Esophagus (tissue), 2 donors: ENCODE results near the gene CALN1. TPM values are rescaled to one million over a fixed set of nuclear protein-coding genes. Genes with fewer than 3 reads are reported as not detected.
"Not testable (repeated sequence)": the region's sequence is repeated elsewhere in the genome, so short reads cannot be mapped to it uniquely, and the experiment has no call there.

Source experiments
- H3K27ac ChIP-seq, 2 donors: one replicate each; pipeline ENCODE4 v1.5.1; 2013; ENCODE audit warnings: low read depth in 2 of 2, mild to moderate bottlenecking in 2 of 2, inconsistent platforms in 1 of 2, low read length in 1 of 2, moderate library complexity in 1 of 2
- H3K27me3 ChIP-seq, 2 donors: one replicate each; pipeline ENCODE4 v1.6.1; 2013; ENCODE audit warnings: low read length in 2 of 2, control low read depth in 1 of 2, mild to moderate bottlenecking in 1 of 2; ENCODE audit not compliant: insufficient read depth in 2 of 2, control insufficient read depth in 1 of 2
- H3K36me3 ChIP-seq, 2 donors: one replicate each; pipeline ENCODE4 v1.6.1; 2013; ENCODE audit warnings: low read length in 1 of 2; ENCODE audit not compliant: control insufficient read depth in 2 of 2, insufficient read depth in 2 of 2
- H3K4me1 ChIP-seq, 2 donors: one replicate each; pipeline ENCODE4 v1.6.1; 2013; ENCODE audit warnings: low read length in 1 of 2; ENCODE audit not compliant: control insufficient read depth in 2 of 2, insufficient read depth in 2 of 2
- H3K4me3 ChIP-seq, 2 donors: one replicate each; pipeline ENCODE4 v1.5.1; 2013; ENCODE audit warnings: low read length in 2 of 2, mild to moderate bottlenecking in 2 of 2, low read depth in 1 of 2, moderate library complexity in 1 of 2
- H3K9me3 ChIP-seq, 2 donors: one replicate each; pipeline ENCODE4 v1.6.1; 2013; ENCODE audit warnings: mild to moderate bottlenecking in 2 of 2, low read depth in 1 of 2, low read length in 1 of 2, moderate library complexity in 1 of 2; ENCODE audit not compliant: control insufficient read depth in 2 of 2, insufficient read depth in 1 of 2
- WGBS, 2 donors: extraction: QIAGEN DNeasy Blood & Tissue Kit; methylation state at CpG; one replicate each; pipeline ENCODE4 v1.1.7; 2013; 5-methylcytosine and 5-hydroxymethylcytosine counted together
- polyA plus RNA-seq, 2 donors: library from polyadenylated mRNA; stranded (reverse); fragments of 200-250 nt; gene quantifications; one replicate each; pipeline ENCODE4 v1.2.3, GENCODE V29; 2013
- donor health status: healthy with polysubstance abuse.
- donor health status: Bipolar disorder and iron deficiency.

Gene CALN1
- polyA plus RNA-seq, 2 donors = 0.01 to 0.12 TPM

DNA sequence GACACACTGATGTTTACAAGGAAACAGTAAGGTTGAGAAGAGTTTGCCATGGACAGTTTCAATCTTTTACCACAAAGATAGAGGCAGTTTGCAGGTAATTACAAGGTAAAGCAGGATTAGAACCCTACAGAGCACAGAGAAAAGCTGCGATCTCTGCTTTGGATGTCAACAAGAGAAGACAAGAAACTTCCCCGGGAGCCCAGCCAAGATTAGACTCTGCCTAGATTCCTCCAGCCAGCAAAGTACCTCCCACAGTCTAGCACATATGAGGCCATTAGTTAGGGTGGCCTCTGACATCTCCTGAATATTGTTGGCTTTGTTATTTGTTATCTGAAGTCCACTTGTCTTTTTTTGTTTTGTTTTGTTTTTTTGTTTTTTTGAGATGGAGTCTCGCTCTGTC, 178.1 kb downstream of the CALN1 start:
- H3K27ac ChIP-seq = no peak overlapping the region
- H3K9me3 ChIP-seq = no peaks in the 10 kb centered on the region
- H3K4me3 ChIP-seq = no peak overlapping the region
- 51 to 58% methylated on average over 3 of the region's 3 CpGs for WGBS, 2 donors
- H3K4me1 ChIP-seq = no peaks in the 10 kb centered on the region
- no peaks in the 10 kb centered on the region for H3K27me3 ChIP-seq
- H3K36me3 ChIP-seq = no peaks in the 10 kb centered on the region

GRCh38 chr7:72230281-72230680, 181.9 kb downstream of the CALN1 start:
- no peaks in the 10 kb centered on the region for H3K9me3 ChIP-seq
- H3K27me3 ChIP-seq = no peaks in the 10 kb centered on the region
- no peak overlapping the region for H3K27ac ChIP-seq
- H3K36me3 ChIP-seq = no peaks in the 10 kb centered on the region
- H3K4me3 ChIP-seq = no peak overlapping the region
- WGBS, 2 donors = 80 to 81% methylated on average over 4 of the region's 4 CpGs
- H3K4me1 ChIP-seq = no peaks in the 10 kb centered on the region

DNA sequence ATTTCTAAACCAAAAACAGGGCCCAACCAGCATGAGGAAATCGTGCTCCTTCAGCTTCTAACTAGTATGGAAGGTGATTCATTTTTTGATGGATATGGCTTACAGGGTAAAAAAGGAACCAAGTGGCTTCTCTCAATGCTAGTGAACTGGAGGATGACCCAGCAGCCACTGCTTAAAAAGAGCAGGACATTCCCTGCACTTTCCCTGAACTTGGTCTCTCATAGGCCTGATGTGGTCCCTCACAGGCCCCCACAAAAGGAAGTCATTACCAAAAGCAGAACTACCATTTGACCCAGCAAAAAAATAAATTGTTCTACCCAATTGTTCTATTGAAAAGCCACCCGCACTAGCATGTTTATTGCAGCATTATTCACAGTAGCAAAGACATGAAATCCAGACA, 188.8 kb downstream of the CALN1 start:
- WGBS, 2 donors = 74 to 76% methylated on average over 2 of the region's 2 CpGs
- H3K4me1 ChIP-seq = no peaks in the 10 kb centered on the region

DNA sequence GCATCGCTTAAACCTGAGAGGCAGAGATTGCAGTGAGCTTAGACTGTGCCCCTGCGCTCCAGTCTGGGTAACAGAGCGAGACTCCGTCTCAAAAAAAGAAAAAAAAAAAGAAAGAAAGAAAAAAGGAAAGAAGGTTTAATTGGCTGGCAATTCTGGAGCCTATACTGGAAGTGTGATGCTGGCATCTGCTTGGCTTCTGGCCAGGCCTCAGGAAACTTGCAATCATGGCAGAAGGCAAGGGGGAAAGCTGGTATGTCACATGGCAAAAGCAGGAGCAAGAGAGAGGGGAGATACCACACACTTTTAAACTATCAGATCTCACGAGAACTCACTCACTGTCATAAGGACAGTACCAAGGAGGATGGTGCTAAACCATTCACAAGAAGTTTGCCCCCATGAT, 190.0 kb downstream of the CALN1 start:
- WGBS, 2 donors = 91 to 95% methylated on average over 5 of the region's 5 CpGs
- Histone ChIP-seq H3K4me3 (no peak overlapping the region), H3K9me3 (no peaks in the 10 kb centered on the region), H3K36me3 (no peaks in the 10 kb centered on the region), H3K27me3 (no peaks in the 10 kb centered on the region), H3K27ac (no peak overlapping the region), H3K4me1 (no peaks in the 10 kb centered on the region)

More for the DNA sequence above, 188.8 kb downstream of the CALN1 start:
- no peaks in the 10 kb centered on the region for H3K9me3 ChIP-seq
- H3K4me3 ChIP-seq = no peak overlapping the region
- H3K27ac ChIP-seq = no peak overlapping the region
- no peaks in the 10 kb centered on the region for H3K36me3 ChIP-seq
- no peaks in the 10 kb centered on the region for H3K27me3 ChIP-seq

- no peaks in the 10 kb centered on the region for H3K4me1 ChIP-seq
- 95% methylated on average over 7 of the region's 7 CpGs for WGBS, 2 donors
- no peak overlapping the region for H3K4me3 ChIP-seq
- H3K36me3 ChIP-seq = no peaks in the 10 kb centered on the region
- H3K27ac ChIP-seq = no peak overlapping the region
- H3K9me3 ChIP-seq = no peaks in the 10 kb centered on the region
- no peaks in the 10 kb centered on the region for H3K27me3 ChIP-seq
These were observed 192.6 kb downstream of the CALN1 start for GRCh38 chr7:72219500-72219899.

- Histone ChIP-seq H3K27ac (peak overlapping the region in 1 of 2 donors; percentile 33), H3K9me3 (no peaks in the 10 kb centered on the region), H3K4me3 (no peak overlapping the region), H3K27me3 (no peaks in the 10 kb centered on the region), H3K36me3 (no peaks in the 10 kb centered on the region), H3K4me1 (no peaks in the 10 kb centered on the region)
- WGBS, 2 donors = 35 to 56% methylated on average over 5 of the region's 5 CpGs
These were observed 195.0 kb downstream of the CALN1 start for GRCh38 chr7:72217151-72217550.

GRCh38 chr7:72213769-72214168, 198.4 kb downstream of the CALN1 start:
- H3K9me3 ChIP-seq = no peaks in the 10 kb centered on the region
- WGBS, 2 donors = 83 to 84% methylated on average over 5 of the region's 5 CpGs
- no peak overlapping the region for H3K27ac ChIP-seq
- H3K36me3 ChIP-seq = no peaks in the 10 kb centered on the region
- H3K27me3 ChIP-seq = no peaks in the 10 kb centered on the region
- no peak overlapping the region for H3K4me3 ChIP-seq
- H3K4me1 ChIP-seq = no peaks in the 10 kb centered on the region

DNA sequence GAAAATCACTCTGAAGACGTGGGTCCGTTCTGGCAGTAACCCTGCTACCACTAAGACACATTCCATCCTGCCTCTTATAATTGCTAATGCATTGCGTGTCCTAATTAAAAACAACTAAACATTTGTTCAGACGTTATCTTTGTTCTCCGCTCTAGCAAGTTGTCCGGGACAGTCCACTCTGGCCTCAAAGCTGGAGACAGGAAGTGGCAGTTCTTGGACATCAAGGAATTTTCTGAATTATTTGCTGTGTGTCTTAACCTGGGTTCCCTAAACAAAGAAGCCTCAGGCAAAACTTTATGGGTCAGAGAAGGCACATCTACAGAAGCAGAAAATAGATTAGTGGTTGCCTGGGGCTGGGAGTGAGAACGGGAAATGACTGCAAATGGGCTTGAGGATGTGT, 199.1 kb downstream of the CALN1 start:
- no peaks in the 10 kb centered on the region for H3K27me3 ChIP-seq
- 69 to 77% methylated on average over 7 of the region's 7 CpGs for WGBS, 2 donors
- H3K9me3 ChIP-seq = no peaks in the 10 kb centered on the region
- H3K4me1 ChIP-seq = no peaks in the 10 kb centered on the region
- no peak overlapping the region for H3K27ac ChIP-seq
- no peak overlapping the region for H3K4me3 ChIP-seq
- H3K36me3 ChIP-seq = no peaks in the 10 kb centered on the region

GRCh38 chr7:72211175-72211574, 201.0 kb downstream of the CALN1 start:
- 87 to 96% methylated on average over 3 of the region's 3 CpGs for WGBS, 2 donors
- Histone ChIP-seq H3K9me3 (no peaks in the 10 kb centered on the region), H3K27ac (no peak overlapping the region), H3K4me1 (no peaks in the 10 kb centered on the region), H3K27me3 (no peaks in the 10 kb centered on the region), H3K36me3 (no peaks in the 10 kb centered on the region), H3K4me3 (no peak overlapping the region)

GRCh38 chr7:72209006-72209405, 203.1 kb downstream of the CALN1 start:
- H3K4me3 ChIP-seq, H3K9me3 ChIP-seq, H3K27ac ChIP-seq, H3K4me1 ChIP-seq, H3K27me3 ChIP-seq, H3K36me3 ChIP-seq: not testable (repeated sequence)
